Stomach (tissue), 4 donors: ENCODE measurements around the gene NUSAP1.

Source experiments
- EP300 ChIP-seq: sonication (generic); formaldehyde crosslinking; IDR thresholded peaks from one replicate; pipeline ENCODE4 v1.6.1; 2017; ENCODE audit warnings: antibody characterized with exemption
- POLR2A ChIP-seq, 4 donors: fragments of 450-650 bp; IDR thresholded peaks; one replicate each; pipeline ENCODE4 v1.6.1; 2016; ENCODE audit warnings: antibody characterized with exemption in 4 of 4, control low read depth in 2 of 4, mild to moderate bottlenecking in 1 of 4, moderate library complexity in 1 of 4
- POLR2AphosphoS5 ChIP-seq, 3 donors: sonication (generic); formaldehyde crosslinking; IDR thresholded peaks; one replicate each; pipeline ENCODE4 v1.6.1; 2016; ENCODE audit warnings: antibody characterized with exemption in 3 of 3
- TF ChIP-seq, protein P1 (sequence below), 7 experiments: fragments of 450-650 bp in 4 of 7; fragments of 200-600 bp in 3 of 7; sonication (generic) in 3 of 7; IDR thresholded peaks; one replicate each; pipeline ENCODE4 v1.5.1; 2016 to 2019; ENCODE audit warnings: antibody characterized with exemption in 7 of 7, control low read depth in 2 of 7, mild to moderate bottlenecking in 1 of 7

DNA sequence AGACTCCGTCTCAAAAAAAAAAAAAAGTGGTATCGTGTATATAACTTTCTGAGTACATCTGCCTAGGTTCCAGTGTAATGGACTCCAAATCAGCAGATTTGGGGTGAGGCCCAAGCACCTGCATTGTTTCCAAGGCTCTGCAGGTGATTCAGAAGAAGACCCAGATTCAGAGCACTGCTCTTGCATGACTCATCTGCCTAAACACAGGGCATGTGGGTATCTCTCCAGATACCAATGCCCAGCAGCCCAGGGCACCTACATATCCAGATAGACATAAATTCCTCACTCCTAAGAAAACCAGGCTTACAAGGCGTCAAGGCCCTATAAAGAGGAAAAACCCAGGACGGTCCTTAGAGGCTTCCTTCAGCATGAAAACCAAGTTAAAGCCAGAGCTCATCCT is 45.3 kb downstream of the NUSAP1 start:
- TF ChIP-seq, protein P1, sequence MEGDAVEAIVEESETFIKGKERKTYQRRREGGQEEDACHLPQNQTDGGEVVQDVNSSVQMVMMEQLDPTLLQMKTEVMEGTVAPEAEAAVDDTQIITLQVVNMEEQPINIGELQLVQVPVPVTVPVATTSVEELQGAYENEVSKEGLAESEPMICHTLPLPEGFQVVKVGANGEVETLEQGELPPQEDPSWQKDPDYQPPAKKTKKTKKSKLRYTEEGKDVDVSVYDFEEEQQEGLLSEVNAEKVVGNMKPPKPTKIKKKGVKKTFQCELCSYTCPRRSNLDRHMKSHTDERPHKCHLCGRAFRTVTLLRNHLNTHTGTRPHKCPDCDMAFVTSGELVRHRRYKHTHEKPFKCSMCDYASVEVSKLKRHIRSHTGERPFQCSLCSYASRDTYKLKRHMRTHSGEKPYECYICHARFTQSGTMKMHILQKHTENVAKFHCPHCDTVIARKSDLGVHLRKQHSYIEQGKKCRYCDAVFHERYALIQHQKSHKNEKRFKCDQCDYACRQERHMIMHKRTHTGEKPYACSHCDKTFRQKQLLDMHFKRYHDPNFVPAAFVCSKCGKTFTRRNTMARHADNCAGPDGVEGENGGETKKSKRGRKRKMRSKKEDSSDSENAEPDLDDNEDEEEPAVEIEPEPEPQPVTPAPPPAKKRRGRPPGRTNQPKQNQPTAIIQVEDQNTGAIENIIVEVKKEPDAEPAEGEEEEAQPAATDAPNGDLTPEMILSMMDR (IDR thresholded peaks at IDR 0.05), result no peak
- TF ChIP-seq EP300, result no peak
- no peak for TF ChIP-seq POLR2AphosphoS5 (IDR thresholded peaks at IDR 0.05)
- TF ChIP-seq POLR2A (IDR thresholded peaks at IDR 0.05), result no peak
